ENCODE data around the gene SEMA3A. TPM values are rescaled to one million over a fixed set of nuclear protein-coding genes. Genes with fewer than 3 reads are reported as not detected.

Gene SEMA3A
- total RNA-seq, 1 donor from 2014 or later, result 2.2 TPM

GRCh38 chr7:83925860-83926259 is 268.7 kb downstream of the SEMA3A start:
- ATAC-seq (ENCODE audit: poor library complexity), result no peak
- intact Hi-C loops (cut with DNase I), result no loop called here
- no peak for DNase-seq

GRCh38 chr7:83921941-83922607 is 272.5 kb downstream of the SEMA3A start:
- DNase-seq, result no peak
- no peak for ATAC-seq (ENCODE audit: poor library complexity)
- intact Hi-C loops (cut with DNase I), result no loop called here

- ATAC-seq (ENCODE audit: poor library complexity) (no peak), DNase-seq (no peak)
- intact Hi-C loops (cut with DNase I), result no loop called here
Measured at GRCh38 chr7:83921271-83921940, 273.2 kb downstream of the SEMA3A start.

- intact Hi-C loops (cut with DNase I), result no loop called here
- ATAC-seq (ENCODE audit: poor library complexity) (no peak), DNase-seq (no peak)
Measured at GRCh38 chr7:83918142-83918541, 276.4 kb downstream of the SEMA3A start.

GRCh38 chr7:83913174-83913573 is 281.4 kb downstream of the SEMA3A start:
- intact Hi-C loops (cut with DNase I), result no loop called here
- no peak for DNase-seq
- ATAC-seq (ENCODE audit: poor library complexity), result no peak

GRCh38 chr7:83908526-83908925 is 286.1 kb downstream of the SEMA3A start:
- no peak for DNase-seq
- intact Hi-C loops (cut with DNase I), result no loop called here
- ATAC-seq (ENCODE audit: poor library complexity), result no peak

Data from Right ventricle myocardium superior (tissue), 1 donor.